GM18907 (cell line): ENCODE measurements around the gene TEX55.
"Not testable (repeated sequence)": the region's sequence is repeated elsewhere in the genome, so short reads cannot be mapped to it uniquely, and the experiment has no call there.

Source experiments
- ATAC-seq: cut with Tn5 transposase; IDR thresholded peaks from one replicate; pipeline ENCODE4 v1.9.1; 2021; ENCODE audit warnings: mild to moderate bottlenecking, moderate library complexity; ENCODE audit not compliant: unreplicated experiment

The TEX55 gene

GRCh38 chr3:119145500-119146167, at the start of gene TEX55:
TEX55 (plus strand) TSS chr3:119146165; CDS start chr3:119146190, 25 bp downstream.
- peak; percentile 83 for ATAC-seq

- no peak for ATAC-seq
Measured at GRCh38 chr3:119098003-119098402, 48.0 kb upstream of the TEX55 start.

- ATAC-seq, result no peak
Measured at GRCh38 chr3:119098619-119099222, 47.2 kb upstream of the TEX55 start.

GRCh38 chr3:119099785-119100184, 46.2 kb upstream of the TEX55 start:
- ATAC-seq, result no peak

- no peak for ATAC-seq
Measured at GRCh38 chr3:119104031-119104430, 41.9 kb upstream of the TEX55 start.

GRCh38 chr3:119118330-119118729, 27.6 kb upstream of the TEX55 start:
- ATAC-seq, result not testable (repeated sequence)

GRCh38 chr3:119120480-119120879, 25.5 kb upstream of the TEX55 start:
- no peak for ATAC-seq

- ATAC-seq, result no peak
Measured at GRCh38 chr3:119122350-119122749, 23.6 kb upstream of the TEX55 start.

- no peak for ATAC-seq
Measured at GRCh38 chr3:119125342-119125741, 20.6 kb upstream of the TEX55 start.

- no peak for ATAC-seq
Measured at GRCh38 chr3:119125742-119126504, 20.0 kb upstream of the TEX55 start.

GRCh38 chr3:119130291-119130690, 15.7 kb upstream of the TEX55 start:
- ATAC-seq, result not testable (repeated sequence)

- ATAC-seq, result not testable (repeated sequence)
Measured at GRCh38 chr3:119132291-119132690, 13.7 kb upstream of the TEX55 start.

- not testable (repeated sequence) for ATAC-seq
Measured at GRCh38 chr3:119139360-119139759, 6.6 kb upstream of the TEX55 start.

- no peak for ATAC-seq
Measured at GRCh38 chr3:119140466-119140865, 5.5 kb upstream of the TEX55 start.

GRCh38 chr3:119145128-119145499, 851 bp upstream of the TEX55 start:
- ATAC-seq, result peak; percentile 46

- no peak for ATAC-seq
Measured at GRCh38 chr3:119146578-119147375, 812 bp downstream of the TEX55 start.

- no peak for ATAC-seq
Measured at GRCh38 chr3:119147494-119147893, 1.5 kb downstream of the TEX55 start.

GRCh38 chr3:119148493-119149180, 2.7 kb downstream of the TEX55 start:
- ATAC-seq, result no peak

- ATAC-seq, result no peak
Measured at GRCh38 chr3:119149484-119149883, 3.5 kb downstream of the TEX55 start.

GRCh38 chr3:119156868-119157267, 10.9 kb downstream of the TEX55 start:
- ATAC-seq, result no peak

- no peak for ATAC-seq
Measured at GRCh38 chr3:119157971-119158370, 12.0 kb downstream of the TEX55 start.
